GM18909 (cell line): Measurements from ENCODE around the gene GDF15.
A peak's percentile ranks its signal among the peaks of the same experiment; 100 is the strongest.

Experiments used
- ATAC-seq: cut with Tn5 transposase; IDR thresholded peaks from one replicate; pipeline ENCODE4 v1.9.1; 2021; ENCODE audit warnings: mild to moderate bottlenecking; ENCODE audit not compliant: unreplicated experiment, poor library complexity

Gene GDF15

GRCh38 chr19:18417250-18418028 lies 31.5 kb downstream of the GDF15 start:
- ATAC-seq, result no peak

- ATAC-seq, result no peak
Observed at GRCh38 chr19:18418029-18418482, 32.1 kb downstream of the GDF15 start.

- peak; percentile 3 for ATAC-seq
Observed at GRCh38 chr19:18418483-18419194, 32.7 kb downstream of the GDF15 start.

- ATAC-seq, result peak; percentile 48
Observed at GRCh38 chr19:18419195-18419698, 33.3 kb downstream of the GDF15 start, which contains the start of gene SSBP4. Gene SSBP4 (plus strand): TSS chr19:18419398. CDS start chr19:18419649, 251 bp downstream.

- ATAC-seq, result no peak
Observed at GRCh38 chr19:18419699-18420460, 33.9 kb downstream of the GDF15 start.

GRCh38 chr19:18420930-18421329 lies 35.0 kb downstream of the GDF15 start:
- no peak for ATAC-seq

GRCh38 chr19:18421371-18421959 lies 35.5 kb downstream of the GDF15 start:
- no peak for ATAC-seq

GRCh38 chr19:18422530-18423191 lies 36.7 kb downstream of the GDF15 start:
- no peak for ATAC-seq

- ATAC-seq, result no peak
Observed at GRCh38 chr19:18423258-18424020, 37.5 kb downstream of the GDF15 start.

- no peak for ATAC-seq
Observed at GRCh38 chr19:18424122-18424889, 38.3 kb downstream of the GDF15 start.

GRCh38 chr19:18424890-18425514 lies 39.0 kb downstream of the GDF15 start:
- no peak for ATAC-seq

GRCh38 chr19:18425515-18426415 lies 39.8 kb downstream of the GDF15 start:
- ATAC-seq, result no peak

GRCh38 chr19:18426416-18426767 lies 40.4 kb downstream of the GDF15 start:
- no peak for ATAC-seq

GRCh38 chr19:18427080-18427742 lies 41.3 kb downstream of the GDF15 start:
- no peak for ATAC-seq

GRCh38 chr19:18427743-18428113 lies 41.8 kb downstream of the GDF15 start:
- no peak for ATAC-seq

GRCh38 chr19:18428173-18428786 lies 42.3 kb downstream of the GDF15 start:
- no peak for ATAC-seq
